LNCAP (cell line): ENCODE results near the gene SLC22A12.

Experiments used
- CTCF ChIP-seq: fragments of 450-650 bp; IDR thresholded peaks from 2 replicates; pipeline ENCODE4 v1.5.1; 2017; ENCODE audit warnings: mild to moderate bottlenecking

Gene SLC22A12

GRCh38 chr11:64601605-64602465 lies 10.8 kb downstream of the SLC22A12 start:
- TF ChIP-seq CTCF, result no peak

- no peak for TF ChIP-seq CTCF
These were observed 11.5 kb downstream of the SLC22A12 start for GRCh38 chr11:64602466-64603070.

DNA sequence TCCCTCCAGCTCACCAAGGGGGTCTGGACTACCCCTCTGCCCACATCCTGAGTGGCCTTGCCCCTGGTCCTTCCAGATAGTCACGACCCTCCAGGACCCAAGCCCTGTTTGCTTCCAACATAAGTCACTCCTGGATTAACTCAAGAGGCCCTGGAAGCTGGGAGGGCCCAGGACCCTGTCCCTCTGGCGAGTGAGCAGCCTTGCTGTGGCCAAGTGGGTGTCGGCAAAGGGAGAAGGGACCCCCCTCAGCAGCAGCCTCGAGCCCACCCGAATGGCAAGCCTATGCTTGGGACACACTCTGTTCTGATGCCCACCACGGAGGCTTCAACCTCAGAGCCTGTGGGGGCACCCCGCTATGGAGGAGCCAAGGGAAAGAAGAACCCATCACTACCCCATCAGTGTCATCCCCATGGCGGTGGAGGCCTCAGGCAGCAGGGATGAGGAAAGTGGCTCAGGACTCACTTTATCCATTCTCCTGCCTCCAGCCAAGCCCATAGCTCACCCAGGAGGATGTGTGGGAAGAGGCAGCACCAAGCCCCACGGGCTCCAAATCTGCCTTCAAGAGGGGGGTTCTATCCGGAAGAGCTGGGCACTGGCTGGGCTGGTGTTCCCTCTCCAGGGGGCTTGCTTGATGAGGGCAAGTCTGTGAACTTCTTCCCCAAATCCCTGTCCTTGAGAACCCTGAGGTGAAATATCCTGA lies 12.5 kb downstream of the SLC22A12 start:
- TF ChIP-seq CTCF, result no peak

GRCh38 chr11:64604458-64605243 lies 13.6 kb downstream of the SLC22A12 start:
- no peak for TF ChIP-seq CTCF

GRCh38 chr11:64605244-64605560 lies 14.2 kb downstream of the SLC22A12 start:
- no peak for TF ChIP-seq CTCF

DNA sequence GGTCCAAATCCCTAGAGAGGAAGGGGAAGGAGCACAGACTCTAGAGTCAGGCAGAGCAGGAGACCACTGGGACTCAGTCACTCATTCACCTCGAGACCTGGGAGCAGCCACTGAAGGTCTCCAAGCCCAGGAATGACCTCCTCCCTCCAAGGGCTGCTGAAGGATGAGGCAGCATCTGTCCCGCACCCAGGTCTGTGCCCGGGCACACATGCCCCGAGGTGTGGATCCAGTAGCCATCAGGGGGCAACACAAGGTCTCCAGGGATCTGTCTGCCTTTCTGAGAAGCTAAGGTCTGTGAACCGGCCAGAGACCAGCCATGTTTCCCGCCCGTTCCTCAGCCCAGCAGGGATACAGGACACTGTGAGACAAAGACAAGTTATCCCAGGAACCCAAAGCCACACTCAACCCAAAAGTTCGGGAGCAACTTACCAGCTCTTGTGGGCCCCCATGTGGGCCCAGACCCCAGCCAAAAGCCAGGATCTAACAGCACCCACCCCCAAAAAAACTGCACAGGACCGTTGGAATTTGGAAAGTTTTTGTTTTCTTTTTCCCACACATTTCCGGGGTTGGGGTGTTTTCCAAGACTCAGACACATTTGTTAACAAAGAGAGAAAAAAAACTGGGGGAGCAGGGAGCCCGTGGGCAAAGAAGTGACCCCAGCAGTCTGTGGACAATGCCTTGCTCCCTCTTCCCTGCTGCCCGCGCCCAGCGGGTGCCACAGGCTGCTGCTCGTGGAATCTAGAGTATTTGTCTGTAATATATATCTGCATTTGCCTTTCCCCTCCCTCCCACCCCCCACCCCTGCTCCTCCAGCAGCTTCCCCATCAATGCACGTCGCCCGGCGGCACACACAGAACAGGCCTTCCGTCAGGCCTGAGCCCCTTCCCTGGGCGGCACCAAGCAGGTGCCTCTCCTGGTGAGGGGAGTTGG lies 14.9 kb downstream of the SLC22A12 start:
- TF ChIP-seq CTCF, result no peak
